Hematopoietic multipotent progenitor cell treated with erythropoietin and hydrocortisone succinate and interleukin-3 and kit ligand, for 6 days (in vitro differentiated cells): ENCODE data around the gene PEX11A.

Experiments
- DNase-seq: peaks from one replicate; pipeline ENCODE4 v3.0.0-alpha.2; 2015

Gene PEX11A

DNA sequence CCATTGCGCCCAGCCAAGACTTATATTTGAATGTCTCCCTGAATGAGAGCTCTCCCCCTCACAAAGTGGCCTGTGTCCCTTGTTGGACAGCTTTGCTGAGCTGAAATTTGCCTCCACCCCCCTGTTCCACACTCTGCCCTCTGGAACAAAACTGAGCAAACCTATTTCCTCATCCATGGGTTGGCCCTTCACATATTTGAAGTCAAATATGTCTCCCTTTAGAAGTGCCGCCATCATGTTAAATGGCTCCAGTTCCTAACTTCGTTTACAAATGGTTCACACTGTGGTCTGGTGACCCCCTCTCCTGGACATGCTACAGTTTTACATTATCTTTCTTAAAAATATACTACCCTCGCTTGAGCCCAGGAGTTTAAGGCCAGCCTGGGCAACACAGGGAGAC, 16.0 kb downstream of the PEX11A start:
- DNase-seq, result no peak

GRCh38 chr15:89673165-89673512, 17.4 kb downstream of the PEX11A start:
- DNase-seq, result peak; percentile 78

GRCh38 chr15:89672221-89673164, 18.1 kb downstream of the PEX11A start:
- no peak for DNase-seq

- no peak for DNase-seq
Measured at GRCh38 chr15:89671687-89672086, 18.9 kb downstream of the PEX11A start.

DNA sequence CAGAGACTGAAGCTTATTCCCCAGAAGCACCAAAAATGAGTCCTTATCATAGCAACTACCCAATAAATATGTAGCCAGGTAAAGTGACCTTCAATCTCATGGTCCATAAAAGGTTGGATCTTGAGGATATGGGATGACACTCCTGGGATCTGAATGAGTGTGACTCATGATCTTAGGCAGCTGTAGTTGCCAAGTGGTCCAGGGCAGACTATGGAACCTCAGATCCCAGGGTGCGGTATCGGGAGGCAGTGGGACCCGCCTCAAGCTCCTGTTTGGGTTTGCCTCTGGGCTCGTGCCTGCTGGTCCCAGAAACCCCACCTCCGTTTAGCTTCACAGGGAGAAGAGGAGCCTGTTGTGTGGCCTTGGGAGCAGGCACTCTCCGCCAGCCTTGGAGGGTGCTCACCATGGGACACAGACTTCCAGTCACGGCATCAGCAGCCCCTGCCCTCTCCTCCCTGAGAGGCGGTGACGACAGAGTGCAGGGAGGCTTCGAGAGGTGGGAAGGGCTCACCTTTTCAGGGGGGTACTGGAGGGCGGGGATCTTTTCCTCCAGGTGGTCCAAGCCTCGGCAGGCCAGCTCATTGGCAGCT, 19.5 kb downstream of the PEX11A start:
- DNase-seq, result no peak

DNA sequence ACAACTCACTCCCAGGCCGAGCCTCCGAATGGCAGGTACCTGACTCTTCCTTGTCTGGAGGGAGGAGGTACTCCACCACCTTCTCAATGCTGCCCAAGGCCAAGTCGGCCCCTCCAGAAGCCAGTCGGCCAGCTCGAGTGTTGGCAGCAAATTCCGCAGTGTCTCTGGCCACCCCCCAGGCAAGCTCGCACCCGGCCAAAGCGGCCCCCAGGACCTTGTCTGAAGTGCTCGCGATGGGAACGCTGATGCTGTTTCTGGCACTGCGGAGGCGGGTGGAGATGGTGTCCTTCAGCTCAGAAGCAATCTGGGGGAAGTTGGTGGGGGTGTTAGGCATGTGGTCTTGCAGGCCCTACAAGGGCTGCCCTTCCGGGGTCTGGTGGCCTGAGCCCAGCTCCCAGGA, 20.6 kb downstream of the PEX11A start:
- DNase-seq, result no peak

- DNase-seq, result no peak
Measured at GRCh38 chr15:89669309-89669865, 21.2 kb downstream of the PEX11A start.

GRCh38 chr15:89668171-89668570, 22.4 kb downstream of the PEX11A start:
- DNase-seq, result no peak

DNA sequence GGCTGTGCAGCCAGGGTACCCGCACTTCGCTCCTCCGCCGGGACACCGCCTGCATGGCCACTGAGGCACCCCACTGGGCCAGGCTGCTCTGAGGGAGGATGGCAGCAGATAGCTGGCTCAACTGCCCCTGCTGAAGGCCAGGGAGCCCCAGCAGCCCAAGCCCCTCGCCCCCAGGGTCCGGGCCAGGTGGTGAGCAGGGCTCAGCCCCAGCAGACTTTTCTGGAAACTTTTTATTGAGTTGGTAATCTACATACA, 22.9 kb downstream of the PEX11A start:
- DNase-seq, result no peak

GRCh38 chr15:89666858-89667705, 23.5 kb downstream of the PEX11A start:
- peak; percentile 21 for DNase-seq

GRCh38 chr15:89666184-89666857, 24.2 kb downstream of the PEX11A start:
- DNase-seq, result no peak

DNA sequence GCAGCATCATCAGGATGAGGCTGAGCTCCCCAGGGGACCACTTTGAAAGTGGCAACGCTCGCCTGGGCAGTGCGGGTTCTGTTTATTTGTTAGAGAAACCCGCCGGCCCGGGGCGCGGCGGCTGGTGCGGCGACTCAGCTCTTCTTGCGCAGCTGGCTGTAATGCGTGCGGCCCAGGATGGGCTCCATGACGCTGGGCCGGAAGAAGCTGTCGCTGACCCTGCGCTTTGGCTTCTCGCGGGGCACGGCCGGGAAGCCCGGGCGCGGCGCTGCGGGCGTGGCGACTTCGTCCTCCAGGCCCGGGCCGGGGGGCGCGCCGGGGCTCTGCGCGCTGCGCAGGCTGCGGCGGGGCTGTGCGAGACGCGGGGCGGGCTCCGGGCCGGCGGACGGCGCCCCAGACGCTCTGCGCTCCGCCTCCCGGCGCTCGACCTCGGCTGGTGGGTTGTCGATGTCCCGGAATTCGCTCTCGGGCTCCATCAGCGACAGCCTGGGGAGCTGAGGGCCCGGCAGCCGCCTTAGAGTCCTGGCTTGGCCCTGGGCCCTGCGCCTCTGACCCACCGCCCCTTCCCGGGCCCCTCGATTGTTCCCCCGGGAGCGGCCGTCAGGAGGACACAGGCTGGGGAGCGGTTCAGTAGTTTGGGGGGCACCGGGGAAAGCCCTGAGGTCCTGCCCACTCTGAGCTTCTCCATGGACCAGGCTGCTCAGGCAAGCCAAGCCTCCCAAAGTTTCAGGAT, 24.9 kb downstream of the PEX11A start:
- DNase-seq, result peak; percentile 50

- no peak for DNase-seq
Measured at GRCh38 chr15:89664441-89665350, 25.9 kb downstream of the PEX11A start.

DNA sequence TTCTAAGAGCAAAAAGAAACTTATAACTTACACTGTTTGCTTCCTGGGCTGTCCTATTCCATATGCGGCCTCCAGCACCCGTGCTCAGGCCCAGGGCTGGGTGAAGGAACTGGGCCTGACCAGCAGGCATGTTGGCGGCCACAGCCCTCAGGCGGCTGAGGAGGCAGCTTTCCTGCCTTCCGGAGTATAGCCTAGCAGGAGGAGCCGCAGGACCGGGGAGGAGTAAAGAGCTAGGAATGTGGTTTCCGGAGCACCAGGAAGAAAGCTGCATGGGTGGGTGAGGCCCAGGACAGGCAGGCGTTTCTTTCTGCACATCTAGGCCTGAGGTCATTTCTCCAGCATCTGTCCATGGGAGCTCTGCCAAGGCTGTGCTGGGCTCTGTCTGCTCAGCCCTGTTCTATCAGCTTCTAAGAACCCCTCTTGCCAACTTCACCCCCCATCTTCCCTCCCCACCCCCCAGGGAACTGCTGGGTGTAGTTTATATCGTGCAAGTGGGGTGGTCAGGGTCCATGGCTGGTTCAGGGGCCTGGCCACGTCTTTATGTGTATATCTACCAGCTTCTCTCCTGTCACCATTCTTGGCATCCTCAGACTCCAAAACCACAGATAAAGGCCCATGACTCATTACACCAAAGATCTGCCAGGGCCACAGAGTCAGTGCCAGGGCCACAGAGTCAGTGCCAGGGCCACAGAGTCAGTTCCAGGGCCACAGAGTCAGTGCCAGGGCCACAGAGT, 27.5 kb downstream of the PEX11A start:
- DNase-seq, result peak; percentile 53

DNA sequence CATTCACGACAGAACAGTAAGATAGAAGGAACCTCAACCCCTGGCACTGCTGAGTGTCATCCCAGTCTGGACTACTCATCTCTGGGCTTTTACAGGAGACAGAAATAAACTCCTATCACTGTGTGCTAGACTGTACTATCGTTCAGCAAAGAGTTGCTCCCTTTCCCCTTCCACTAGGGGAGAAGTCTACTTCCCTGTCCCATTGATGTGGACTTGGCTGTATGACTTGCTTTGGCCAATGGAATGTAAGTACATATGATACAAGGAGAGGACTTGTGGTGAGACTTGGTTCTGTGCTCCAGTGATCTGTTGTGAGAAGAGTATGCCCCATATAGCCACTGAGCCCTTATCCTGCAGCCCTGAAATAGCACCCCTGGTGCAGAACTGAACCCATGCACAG, 30.0 kb downstream of the PEX11A start:
- DNase-seq, result no peak

DNA sequence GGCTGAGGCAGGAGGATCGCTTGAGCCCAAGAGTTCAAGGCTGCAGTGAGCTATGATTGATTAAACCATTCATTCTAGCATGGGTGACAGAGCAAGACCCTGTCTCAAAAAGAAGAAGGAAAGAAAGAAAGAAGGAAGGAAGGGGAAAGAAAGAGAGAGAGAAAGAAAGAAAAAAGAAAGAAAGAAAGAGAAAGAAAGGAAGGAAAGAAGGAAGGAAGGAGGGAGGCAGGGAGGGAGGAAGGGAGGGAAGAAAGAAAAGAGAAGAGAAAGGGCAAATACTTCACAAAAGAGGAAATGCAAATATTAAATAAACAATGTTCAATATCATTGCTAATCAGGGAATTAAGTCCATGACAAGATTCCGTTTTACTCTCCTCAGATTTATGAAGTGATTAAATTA, 31.3 kb downstream of the PEX11A start:
- no peak for DNase-seq

DNA sequence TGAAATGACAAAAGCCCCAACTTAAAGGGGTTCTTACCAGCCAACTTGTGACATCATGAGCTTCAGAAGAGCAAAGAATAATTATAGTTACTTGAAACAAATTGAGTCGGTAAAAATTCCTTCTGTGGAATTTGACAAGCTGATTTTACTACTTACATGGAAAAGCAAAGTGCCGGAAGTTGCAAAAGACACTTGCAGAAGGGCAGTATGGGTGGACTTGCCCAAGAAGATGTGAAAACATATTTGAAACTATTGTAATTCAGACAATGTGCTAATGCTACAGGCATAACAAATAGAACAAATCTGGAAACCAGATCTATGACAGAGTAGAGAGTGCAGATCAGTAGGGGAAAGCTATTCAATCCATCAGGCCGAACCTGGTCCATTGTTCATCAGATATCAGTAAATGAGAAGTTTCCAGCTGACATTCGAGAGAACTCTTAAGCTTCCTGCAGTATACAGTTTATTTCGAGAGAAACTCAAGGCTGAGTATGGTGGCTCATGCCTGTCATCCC, 32.8 kb downstream of the PEX11A start:
- DNase-seq, result no peak

DNA sequence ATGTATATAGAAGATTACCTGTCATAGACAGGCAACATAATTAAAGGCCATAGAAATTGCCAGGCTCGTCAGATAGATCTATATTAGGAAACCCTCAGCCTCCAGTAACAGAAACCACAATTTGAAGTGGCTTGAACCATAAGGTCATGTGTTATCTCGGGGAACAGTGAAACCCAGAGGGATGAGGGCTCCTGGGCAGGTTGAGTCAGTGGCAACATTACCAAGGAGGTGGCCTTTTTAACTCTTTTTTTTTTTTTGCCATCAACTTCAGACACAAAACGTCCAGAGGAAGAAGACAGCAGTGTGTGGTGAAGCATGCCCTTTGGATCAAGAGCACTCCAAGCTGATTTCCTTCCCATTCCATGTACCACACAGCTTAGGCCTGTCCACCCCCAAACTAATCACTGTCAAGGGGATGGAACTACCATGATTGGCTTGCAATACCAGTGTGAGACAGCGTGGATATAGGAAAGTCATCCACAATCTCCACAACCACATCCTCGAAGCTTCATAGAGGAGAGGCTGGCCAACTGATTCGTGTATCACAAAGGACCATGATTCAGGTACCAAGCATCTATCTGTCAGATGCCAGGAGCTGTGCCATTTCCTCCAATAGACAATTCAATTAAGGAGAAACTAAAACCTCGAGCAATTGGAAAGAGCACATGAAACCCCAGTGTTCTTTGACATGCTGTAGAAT, 34.3 kb downstream of the PEX11A start:
- peak; percentile 28 for DNase-seq
